RPMI7951 (cell line): ENCODE results near the gene SHB. TPM values are rescaled to one million over a fixed set of nuclear protein-coding genes. Genes with fewer than 3 reads are reported as not detected.

ENCODE experiments used
- DNase-seq: peaks from one replicate; pipeline ENCODE4 v3.0.0-alpha.2; 2012; ENCODE audit warnings: low read depth
- total RNA-seq: library from RNA; depleted of rRNA; stranded (reverse); fragments of >200 nt; shearing (Covaris generic); gene quantifications from 2 replicates; pipeline ENCODE4 v1.2.3, GENCODE V29; 2014; rRNA removed

The SHB gene
- 10.0 and 10.7 TPM in 2 replicates for total RNA-seq

DNA sequence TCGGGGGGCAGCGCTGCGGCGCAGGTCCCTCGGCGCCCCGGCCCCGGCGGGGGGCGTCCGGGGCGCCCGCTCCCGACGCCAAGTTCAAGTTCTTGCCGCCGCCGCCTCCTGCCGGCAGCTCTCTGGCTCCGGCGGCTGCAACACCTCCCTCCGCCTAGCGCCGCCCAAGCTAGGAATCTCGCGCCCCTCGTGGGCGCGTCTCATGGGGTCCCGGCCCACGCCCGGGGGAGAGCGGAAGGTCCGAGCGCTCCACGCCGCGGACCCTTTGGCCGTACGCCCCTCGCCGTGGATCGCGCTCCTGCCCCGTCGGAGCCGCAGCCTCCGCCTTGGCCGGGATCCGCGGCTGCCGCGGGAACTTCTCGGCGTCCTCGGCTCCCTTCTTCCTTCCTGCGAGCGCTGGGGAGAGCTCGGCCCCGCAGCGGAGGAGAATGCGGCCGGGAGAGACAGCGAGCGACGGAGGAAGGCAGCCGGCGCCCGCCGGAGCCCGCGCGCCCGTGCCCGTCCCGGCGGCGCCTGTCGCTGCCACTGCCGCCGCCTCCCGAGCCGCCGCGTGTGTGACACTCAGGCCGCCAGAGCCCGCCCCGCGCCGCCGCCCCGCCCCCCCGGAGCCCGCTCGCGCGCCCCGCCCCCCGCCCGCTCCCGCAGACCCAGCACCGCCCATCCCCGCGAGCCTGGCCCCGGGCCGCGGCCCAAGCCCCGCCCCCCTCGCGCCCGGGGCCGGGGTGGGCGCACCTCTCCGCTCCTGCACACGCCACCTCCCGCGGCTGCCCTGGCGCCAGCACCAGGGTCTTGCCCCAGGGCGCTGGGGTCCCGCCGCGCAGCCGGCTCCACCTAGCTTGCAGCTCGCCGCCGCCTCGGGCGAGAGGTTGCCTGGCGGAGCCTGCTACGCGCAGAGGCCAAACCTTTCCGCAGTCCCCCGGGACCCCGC is at the start of gene SHB:
Gene SHB, minus strand, starts transcription at position 527 of the 928 bp plus-strand sequence. CDS start 582 bp downstream, outside the sequence.
- peak; percentile 63 for DNase-seq

GRCh38 chr9:38117651-38118050 is 48.6 kb upstream of the SHB start:
- peak; percentile 30 for DNase-seq

GRCh38 chr9:38114905-38115304 is 45.9 kb upstream of the SHB start:
- no peak for DNase-seq

- no peak for DNase-seq
These were observed 43.4 kb upstream of the SHB start for GRCh38 chr9:38112456-38112855.

DNA sequence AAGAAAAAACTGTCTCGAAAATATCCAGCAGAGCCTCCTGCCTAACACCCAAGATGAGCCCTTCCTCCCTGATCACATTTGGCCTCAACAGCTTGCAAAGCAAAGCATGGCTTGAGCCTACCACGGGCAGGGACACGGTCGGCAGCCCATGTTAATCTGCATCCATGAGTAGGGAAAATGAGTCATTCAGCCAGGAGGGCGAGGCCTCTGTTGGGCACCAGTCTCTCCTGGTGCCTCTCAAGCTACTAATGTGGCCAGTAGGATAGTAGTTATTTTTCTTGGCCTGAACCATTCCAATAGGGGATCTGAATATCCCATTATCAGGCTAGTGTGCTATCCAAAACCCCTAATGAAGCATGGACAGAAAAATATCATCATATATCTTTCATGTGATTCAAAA is 43.0 kb upstream of the SHB start:
- DNase-seq: peak; percentile 62

DNA sequence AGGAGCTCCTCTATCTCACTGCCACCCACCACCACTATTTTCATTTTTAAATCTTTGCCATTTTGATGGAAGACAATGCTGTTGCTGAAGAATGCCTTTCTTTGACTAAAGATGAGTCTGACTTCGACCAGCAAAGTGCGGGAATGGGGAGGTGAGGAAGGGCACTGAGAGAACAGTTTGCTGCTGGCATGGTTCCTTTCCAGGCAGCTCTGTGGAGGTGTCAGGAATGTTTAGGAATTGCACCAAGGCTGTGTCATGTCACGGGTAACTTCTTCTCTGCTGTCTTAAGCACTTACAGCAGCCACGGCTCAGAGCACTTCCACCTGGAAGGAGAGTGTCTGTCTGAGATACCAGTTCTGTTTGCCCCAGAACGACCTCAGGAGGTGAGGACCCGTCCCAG is 41.4 kb upstream of the SHB start:
- no peak for DNase-seq

DNA sequence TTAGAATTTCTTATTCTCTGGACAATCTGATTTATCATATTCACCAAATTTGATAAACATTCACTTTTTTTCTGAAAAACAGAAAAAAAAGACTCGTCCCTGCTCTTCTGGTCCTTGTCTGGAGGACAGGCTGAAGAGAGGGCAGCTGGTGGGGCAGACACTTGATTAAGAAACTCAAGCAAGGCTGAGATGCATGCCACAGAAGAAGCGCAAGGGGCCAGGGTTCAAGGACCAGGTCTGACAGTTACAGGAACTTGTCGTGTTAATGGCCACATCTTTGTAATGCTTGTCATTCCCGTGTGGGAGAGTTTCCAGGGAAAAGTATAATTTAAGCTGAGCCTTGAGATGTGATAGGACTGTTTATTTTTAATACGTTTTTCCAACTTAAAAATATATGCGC is 40.6 kb upstream of the SHB start:
- DNase-seq: no peak

DNA sequence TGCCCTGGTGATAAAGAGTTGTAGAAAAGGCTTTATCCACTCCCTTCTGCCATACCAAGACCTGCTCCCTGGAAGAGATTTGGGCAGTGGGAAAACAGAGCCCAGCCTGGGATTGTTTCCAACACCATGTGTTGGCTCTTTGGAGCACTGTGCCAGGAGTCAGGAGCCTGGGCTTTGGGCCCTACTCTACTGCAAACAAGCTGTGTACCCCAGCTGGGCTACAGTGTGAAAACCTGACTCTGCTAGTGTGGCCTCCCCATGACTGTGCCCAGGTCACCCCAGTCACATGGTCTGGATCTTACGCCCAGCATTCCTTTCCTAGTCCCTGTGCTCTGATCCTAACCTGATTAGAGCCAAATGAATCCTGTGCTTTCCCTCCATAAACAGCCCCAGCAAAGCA is 39.3 kb upstream of the SHB start:
- DNase-seq: no peak

- DNase-seq: peak; percentile 65
These were observed 38.8 kb upstream of the SHB start for GRCh38 chr9:38107811-38108304.

DNA sequence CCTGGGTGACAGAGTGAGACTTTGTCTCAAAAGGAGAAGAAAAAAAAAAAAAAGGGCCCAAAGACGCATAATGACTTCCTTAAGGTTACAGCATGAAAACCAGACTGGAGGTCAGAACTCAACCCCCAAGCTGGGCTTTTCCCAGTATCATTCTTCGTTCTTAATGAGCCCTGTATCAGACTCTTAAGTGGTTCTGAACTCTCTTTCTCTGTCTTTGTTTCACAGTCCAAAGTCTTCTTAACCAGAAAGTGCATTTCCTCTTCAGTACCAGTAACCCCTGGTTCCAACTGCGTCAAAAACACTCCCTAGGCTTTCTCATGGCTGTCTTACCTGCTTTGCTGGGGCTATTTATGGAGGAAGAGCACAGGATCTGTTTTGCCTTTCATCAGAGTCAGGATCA is 38.4 kb upstream of the SHB start:
- DNase-seq: no peak

DNA sequence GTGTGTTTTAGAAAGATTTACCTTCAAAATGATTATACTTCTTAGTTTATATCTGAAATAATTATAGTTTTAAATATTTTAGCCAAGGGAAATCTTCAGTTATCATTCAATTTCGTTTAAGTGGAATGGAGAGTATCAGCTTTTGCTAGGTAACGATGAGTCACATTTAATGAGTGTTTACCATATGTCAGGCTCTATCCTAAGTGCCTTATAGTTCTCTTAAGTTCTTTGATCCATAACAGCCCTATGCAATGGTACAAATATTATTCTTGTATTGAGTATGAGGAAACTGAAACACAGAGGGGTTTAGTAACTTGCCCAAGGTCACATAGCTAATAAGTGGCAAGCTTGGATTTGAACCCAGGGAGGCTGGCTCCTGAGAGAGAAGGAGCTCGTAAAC is 37.5 kb upstream of the SHB start:
- no peak for DNase-seq

DNA sequence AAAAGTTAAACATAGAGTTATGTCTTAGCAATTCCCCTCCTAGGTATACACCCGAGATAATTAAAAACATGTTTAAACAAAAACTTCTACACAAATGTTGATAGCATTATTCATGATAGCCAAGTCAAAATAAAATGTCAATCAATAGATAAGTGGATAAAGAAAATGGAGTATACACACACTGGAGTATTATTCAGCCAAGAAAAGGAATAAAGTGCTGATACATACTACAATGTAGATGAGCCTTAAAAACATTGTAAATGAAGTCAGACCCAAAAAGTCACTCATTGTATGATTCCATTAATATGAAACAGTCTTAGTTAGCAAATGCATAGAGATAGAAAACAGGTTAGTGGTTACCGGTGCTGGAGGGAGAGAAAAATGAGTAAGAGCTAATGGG is 34.3 kb upstream of the SHB start:
- no peak for DNase-seq

GRCh38 chr9:38101423-38101822 is 32.4 kb upstream of the SHB start:
- DNase-seq: no peak

DNA sequence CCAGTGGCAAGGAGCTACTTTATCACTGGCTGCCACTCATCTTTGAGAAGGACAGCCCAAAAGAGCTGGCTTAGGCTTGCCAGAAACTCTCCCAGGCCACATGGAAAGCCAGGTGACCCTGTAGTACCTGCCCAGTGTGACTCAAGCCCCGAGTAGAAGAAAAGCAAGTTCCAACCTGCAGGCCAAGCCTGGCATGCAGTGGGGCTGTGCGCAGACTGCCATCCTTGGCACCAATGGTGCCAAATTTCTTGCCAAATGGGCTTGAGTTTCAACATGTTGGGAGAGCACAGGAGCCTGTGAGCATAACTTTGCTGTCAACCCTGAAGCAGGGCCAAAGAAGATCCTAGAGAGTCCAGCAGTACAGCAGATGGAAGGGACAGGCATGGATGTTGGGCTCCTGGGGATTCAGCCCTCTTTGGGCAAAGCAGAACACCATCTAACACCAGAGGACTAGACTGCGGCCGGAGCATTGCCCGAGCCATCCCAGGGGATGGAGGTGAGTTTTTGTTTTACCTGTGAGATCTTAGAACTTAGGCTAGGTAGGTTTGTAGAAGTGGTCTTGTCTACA is 27.3 kb upstream of the SHB start:
- no peak for DNase-seq

GRCh38 chr9:38094165-38094564 is 25.1 kb upstream of the SHB start:
- DNase-seq: no peak

- DNase-seq: no peak
These were observed 23.6 kb upstream of the SHB start for GRCh38 chr9:38092656-38093055.

GRCh38 chr9:38092200-38092524 is 23.1 kb upstream of the SHB start:
- DNase-seq: no peak

- no peak for DNase-seq
These were observed 22.5 kb upstream of the SHB start for GRCh38 chr9:38091310-38092199.

- DNase-seq: no peak
These were observed 21.1 kb upstream of the SHB start for GRCh38 chr9:38090170-38090569.

- no peak for DNase-seq
These were observed 20.5 kb upstream of the SHB start for GRCh38 chr9:38089387-38090165.
